CD1c-positive myeloid dendritic cell (primary cell): Measurements from ENCODE around the gene CCNY.
"Not testable (repeated sequence)": the region's sequence is repeated elsewhere in the genome, so short reads cannot be mapped to it uniquely, and the experiment has no call there.

Experiments
- DNase-seq: peaks from one replicate; pipeline ENCODE4 v3.0.0-alpha.2; 2016; ENCODE audit errors: extremely low spot score

CCNY gene

DNA sequence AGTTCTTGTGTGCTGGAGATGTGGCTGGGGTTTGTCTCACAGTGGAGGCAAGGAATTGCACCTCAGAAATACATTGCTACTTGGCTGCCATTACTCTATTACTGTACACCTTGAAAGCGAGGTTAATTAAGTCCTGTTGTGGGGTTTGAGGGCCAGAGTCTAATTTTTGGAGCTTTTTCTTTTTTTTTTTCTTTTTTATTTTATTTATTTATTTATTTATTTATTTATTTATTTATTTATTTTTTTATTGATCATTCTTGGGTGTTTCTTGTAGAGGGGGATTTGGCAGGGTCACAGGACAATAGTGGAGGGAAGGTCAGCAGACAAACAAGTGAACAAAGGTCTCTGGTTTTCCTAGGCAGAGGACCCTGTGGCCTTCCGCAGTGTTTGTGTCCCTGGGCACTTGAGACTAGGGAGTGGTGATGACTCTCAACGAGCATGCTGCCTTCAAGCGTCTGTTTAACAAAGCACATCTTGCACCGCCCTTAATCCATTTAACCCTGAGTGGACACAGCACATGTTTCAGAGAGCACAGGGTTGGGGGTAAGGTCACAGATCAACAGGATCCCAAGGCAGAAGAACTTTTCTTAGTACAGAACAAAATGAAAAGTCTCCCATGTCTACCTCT is 69.8 kb downstream of the CCNY start:
- not testable (repeated sequence) for DNase-seq

DNA sequence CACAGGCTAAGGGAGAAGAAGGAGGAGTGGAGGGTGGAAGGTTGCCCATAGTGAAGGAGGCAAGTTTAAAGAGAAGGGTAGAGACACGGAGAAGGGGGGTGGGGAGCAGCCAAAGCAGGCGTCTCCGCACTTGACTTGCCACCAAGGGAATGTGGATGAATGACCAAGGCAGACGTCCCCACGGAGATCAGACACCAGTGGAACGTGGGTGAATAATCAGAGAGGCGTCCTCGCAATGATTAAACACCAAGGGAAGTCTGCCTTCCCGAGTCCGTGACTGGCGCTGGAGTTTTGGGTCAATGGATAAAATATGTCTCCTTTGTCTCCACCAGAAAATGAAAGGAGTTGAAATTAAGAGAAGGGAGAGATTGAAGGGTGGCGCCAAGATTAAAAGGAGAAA is 71.4 kb downstream of the CCNY start:
- DNase-seq, result not testable (repeated sequence)

DNA sequence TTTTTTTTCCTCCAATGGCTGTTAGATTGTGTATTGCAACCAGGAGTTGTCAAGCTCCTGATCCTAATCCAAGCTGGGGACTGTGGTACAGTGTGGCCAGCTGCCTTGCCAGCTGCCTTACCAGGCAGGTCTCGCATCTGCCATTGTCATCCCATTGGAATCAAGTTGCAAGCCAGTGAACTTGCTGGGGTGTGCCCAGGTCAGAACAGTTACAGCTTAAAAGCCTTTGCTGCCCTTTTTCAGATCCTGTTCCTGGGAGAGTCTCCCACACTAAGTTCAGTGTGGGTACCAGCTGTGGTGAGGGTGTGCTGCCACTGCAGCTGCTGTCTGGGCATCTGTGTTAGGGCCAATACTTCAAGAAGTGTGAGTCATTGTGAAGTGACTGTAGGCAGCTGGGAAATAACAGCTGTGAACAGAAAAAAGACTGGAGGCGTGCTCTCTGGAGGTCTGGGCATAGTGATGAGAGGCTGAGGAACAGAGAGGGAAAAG is 72.8 kb downstream of the CCNY start:
- peak; percentile 81 for DNase-seq

DNA sequence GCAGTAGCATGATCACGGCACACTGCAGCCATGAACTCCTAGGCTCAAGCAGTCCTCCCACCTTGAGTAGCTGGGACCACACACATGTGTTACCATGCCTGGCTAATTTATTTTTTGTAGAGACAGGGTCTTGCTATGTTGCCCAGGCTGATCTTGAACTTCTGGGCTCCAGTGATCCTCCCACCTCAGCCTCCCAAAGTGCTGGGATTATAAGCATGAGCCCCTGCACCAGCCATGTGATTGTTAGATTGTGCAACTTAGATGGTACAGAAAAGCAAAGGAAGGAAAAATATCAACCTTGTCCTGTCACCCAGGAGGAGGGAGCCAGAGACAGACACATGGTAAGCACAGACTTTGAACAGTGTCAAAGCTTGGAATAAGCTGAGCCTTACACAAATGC is 73.5 kb downstream of the CCNY start:
- no peak for DNase-seq

DNA sequence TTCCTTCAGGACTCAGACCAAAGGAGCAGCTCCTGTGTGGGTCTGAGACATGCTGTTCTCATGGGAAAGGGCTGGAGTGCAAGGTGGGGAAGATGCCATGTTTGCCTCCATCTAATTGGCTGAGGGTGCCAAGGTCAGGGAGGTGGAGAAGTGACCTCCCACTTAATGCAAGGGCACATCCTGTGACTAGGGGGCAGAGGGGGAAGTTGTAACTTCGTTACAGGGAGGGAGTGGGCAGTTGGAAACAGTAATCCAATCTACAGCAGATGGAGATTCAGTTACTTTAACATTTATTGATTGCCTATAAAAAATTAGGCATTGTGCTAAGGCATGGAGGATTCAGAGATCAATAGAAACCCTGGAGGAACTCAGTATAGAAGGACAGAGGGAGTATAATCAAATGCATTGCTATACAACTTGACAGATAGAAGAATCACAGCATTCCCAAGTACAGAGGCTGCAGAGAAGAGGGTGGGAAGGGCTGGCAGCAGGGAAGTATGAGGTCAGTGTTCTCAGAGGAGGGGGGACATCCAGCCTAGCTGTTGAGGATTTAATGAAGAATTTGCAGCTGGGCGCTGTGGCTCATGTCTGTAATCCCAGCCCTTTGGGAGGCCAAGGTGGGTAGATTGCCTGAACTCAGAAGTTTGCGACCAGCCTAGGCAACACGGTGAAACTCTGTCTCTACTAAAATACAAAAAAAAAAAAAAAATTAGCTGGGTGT is 75.9 kb downstream of the CCNY start:
- DNase-seq, result peak; percentile 48

DNA sequence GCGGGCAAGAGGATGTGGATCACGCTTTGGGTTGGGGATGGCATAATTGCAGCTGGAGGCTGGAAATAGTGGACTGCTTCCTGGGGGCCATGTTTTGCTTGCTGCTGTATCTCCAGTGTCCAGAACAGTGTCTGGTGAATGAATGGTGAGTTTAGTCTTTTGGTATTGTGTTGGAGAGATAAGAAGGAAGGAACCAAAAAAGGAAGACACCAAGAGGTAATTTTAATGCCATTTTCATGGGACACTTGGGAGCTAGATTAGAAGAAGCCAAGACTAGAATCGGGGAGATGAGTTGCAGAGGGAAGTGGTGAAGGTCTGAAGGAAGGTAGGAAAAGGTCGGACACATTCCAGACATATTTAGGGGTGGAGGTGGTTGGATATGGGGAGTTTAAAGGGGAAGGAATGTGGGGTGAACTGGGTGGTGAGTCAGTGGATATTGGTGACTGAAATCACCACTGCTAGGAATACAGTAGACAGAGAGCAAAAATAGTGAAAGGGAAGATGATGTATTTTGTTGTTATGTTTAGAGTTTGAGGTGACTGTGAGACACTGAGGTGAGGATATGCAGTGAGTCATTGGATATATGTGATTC is 76.7 kb downstream of the CCNY start:
- no peak for DNase-seq

DNA sequence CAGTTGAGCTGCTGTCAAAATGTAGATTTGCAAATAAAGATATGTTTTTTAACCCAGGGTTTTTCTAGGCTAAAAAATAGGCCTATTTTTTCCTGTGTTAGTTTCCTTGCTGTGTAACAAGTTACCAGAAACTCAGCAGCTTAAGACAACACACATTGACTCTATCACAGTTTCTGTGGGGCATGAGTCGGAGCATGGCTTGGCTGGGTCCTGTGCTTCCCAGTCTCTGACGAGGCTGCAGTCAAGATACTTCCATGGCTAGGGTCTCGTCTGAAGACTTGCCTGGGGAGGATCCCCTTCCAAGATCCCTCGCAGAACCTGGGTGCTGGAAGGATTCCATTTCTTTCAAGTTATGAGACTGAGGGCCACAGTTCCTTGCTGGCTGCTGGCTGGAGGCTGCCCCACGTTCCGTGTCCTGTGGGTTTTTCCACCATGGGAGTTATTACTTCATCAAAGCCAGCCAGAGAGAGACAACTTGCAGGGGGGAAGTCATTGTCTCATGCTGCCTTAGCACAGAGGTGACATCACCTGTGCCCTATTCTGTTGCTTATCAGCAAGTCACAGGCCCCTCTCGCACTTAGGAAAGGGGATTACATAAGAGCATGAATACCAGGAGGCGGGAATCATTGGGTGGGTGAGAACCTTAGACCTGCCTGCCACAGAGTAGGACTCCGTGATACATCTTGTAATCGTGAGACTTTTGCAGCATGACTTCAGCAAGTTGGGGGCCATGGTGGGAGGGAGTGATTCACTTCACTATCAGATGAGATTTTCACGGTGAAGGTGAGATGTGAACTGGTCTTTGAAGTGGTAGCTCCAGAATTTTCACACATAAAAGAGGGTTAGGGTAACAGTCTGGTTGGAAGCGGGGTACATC is 77.9 kb downstream of the CCNY start:
- DNase-seq, result peak; percentile 41

DNA sequence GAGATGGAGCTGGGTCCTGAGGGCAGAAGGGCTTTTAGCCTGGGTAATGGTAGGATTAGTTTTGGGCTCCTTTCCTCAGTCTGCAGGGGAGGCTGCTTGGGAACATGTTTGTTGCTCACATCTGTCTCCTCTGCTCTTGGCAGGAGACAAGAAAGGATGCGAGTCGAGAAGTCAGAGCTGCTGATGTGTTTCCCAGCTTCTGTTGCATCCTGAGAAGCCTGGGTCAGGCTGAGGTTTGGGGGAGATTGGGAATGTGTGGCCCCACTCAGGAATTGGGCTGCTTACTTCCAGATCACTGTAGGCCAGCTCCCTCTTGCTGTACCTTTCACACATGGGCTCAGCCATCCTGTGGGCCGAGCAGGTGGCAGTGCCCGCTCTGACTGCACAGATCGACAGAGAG is 79.2 kb downstream of the CCNY start:
- DNase-seq, result no peak

DNA sequence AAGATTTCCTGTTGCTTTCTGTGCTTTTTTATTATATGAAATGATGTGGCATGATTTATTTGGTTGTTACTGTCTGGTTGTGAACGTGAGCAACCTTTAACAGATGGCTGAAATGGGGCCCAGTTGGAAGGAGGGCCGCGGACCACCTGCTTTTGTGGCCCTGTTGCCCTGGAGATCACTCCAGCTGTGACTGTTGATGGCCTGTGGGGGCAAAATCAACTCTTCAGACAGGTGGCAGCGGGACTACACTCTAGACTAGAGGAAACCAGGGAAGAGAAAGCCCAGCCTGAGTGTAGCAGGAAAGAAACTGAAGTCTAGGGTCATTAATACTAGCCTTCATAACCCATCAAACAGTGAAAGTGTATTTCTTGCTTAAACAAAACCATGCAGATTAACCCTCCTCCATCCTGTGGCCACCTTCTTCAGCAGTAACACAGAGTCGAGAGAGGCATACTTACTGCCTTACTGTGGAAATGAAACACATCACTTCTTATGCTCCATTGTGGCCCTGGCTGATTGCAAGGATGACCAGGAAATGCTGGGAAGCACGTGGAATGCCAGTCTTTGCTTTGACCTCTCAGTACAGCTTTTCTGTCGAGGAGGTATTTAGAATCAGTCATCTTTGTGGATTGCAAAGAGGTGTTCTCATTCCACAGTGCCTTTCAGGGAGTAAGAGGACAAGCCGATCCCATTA is 80.5 kb downstream of the CCNY start:
- no peak for DNase-seq

DNA sequence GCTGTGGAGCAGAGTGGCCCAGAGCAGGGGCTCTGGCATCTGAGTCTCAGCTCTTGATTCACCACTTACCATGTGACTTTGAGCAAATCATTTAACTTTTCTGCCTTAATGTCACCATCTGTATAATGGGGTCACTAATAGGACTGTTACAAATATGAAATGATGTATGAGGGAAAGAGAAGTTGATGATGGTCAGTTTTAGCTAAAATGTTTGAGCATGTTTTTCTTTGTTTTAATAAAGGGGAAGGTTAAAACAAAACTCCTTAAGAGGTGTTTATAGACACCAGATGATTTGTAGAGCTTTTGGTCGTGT is 81.0 kb downstream of the CCNY start:
- DNase-seq, result no peak

DNA sequence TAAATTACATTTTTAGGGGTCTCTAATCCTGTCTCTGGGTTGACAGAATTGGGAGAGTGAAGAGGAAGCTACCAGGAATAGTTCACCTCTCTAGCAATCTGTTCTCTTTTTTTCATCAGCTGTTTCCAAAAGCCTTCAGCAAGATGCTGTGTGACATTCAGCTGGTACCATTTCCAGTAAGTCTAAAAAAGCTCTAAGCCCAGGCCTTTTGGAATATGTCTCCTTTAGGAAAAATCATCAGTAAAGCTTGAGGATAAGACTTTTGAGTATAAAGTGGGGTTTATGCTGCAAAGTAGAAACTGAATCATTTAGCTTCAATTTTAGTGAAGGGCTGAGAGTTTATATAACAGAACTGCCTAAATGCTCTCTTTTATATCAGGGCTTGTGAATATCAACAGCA is 81.5 kb downstream of the CCNY start:
- DNase-seq, result no peak

DNA sequence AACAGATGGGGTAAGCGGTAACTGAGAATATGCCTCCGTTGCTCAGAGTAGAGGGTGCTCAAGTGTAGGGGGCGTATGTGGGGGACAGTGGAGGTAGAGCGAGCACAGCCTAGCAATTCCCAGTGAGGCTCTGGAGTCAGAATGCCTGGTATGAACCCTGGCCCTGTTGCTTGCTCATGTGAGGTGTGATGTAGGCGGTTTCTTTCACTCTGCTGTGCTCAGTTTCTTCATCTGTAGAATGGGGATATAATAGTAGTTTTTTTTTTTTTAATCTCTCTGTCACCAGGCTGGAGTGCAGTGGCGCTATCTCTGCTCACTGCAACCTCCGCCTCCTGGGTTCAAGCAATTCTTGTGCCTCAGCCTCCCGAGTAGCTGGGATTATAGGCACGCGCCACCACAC is 82.3 kb downstream of the CCNY start:
- not testable (repeated sequence) for DNase-seq

DNA sequence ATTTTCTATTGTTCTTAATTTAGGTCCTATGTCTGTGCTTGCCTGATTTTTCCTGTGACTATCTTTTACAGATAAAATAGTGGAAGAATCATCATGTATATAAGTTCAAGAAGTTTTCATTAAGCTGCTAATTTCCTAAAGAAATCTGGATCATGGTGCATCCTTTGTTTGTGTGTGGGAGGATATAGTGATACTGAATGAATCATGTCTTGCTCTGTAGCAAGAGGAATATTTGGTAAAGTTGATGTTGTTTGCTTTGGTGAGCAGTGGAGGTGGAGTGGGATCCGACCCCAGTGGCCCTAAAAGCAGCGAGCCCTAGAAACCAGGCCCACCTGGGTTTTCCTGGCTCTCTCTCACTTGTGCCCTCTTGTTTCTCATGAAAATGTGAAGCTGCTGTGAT is 83.7 kb downstream of the CCNY start:
- DNase-seq, result no peak

DNA sequence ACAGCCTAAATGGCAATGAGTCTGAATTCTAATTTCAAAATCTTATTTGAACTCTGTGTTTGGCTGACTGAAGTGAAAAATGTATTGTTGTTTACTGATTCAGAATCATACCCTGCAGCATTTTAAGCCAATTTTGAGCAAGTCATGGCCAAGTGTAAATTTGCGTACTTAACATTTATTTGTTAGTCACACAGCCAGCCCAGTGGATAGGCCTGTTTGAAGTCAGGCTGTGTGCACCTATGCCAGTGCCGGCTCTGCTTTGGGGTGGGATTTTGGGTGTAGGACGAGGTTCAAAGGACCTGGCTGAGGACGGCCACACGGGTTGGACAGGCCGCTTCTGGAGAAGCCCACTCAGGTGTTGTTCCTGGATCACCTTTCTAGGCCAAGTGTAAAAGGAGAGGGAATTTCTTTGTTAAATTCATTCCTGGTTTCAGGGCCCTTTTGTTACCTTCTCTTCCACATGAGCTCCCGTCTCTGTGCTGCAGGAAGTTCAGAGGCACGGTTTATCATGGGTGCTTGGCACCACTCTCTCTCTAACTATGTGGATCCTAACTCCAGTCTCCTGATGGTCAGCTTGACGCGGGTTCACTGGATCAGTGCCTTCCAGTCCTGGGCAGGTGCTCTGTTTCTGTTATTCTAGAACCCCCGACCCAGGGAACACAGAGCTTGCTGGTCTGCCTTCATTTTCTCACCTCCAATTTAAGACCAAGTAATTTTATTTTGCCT is 84.7 kb downstream of the CCNY start:
- DNase-seq, result no peak

DNA sequence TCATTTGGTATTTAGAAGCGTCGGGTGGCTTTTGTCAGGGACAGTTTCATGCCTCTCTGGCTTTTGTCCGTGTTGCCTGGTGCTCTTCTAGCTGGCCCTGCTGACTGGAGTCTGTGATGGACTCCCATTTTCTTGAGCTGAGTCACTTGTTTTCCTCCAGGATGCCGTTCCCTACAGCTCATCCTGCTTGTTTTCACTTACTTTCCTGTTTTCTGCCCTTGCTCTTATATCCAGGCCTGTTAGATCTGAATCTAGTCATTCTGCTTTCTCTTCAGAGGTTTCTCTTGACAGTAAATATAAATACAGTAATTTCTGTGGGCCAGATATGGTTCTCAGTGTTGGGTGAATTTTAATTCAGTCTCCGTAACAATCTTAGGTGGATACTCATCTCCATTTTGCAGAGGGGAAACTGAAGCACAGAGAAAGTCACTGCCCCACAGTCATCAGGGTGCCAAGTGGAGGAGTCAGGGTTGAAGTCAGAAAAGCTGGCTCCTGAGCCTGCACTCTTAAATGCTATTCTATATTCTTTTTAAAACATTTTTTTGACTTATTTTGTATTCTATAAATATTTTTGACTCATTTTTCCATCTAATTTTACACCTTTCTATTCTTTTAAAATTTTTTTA is 85.4 kb downstream of the CCNY start:
- no peak for DNase-seq

DNA sequence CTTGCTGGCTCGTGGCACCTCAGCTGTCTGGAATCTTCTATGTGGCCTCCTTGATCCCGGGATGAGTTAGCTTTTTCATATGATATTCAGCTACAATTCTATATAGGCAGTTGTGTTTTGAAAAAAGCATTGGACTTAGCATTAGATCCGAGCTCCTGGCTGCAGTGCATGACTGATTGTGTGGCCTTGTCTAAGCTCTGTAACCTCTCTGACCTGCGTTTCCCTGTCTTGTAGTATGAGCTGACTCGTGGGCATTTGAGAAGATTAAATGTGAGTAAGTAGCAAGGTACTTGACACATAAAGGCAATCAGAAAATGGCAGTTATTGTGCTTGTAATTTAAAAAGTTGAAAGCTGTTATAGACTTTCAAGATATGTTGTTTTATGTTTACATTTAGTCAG is 85.9 kb downstream of the CCNY start:
- no peak for DNase-seq

DNA sequence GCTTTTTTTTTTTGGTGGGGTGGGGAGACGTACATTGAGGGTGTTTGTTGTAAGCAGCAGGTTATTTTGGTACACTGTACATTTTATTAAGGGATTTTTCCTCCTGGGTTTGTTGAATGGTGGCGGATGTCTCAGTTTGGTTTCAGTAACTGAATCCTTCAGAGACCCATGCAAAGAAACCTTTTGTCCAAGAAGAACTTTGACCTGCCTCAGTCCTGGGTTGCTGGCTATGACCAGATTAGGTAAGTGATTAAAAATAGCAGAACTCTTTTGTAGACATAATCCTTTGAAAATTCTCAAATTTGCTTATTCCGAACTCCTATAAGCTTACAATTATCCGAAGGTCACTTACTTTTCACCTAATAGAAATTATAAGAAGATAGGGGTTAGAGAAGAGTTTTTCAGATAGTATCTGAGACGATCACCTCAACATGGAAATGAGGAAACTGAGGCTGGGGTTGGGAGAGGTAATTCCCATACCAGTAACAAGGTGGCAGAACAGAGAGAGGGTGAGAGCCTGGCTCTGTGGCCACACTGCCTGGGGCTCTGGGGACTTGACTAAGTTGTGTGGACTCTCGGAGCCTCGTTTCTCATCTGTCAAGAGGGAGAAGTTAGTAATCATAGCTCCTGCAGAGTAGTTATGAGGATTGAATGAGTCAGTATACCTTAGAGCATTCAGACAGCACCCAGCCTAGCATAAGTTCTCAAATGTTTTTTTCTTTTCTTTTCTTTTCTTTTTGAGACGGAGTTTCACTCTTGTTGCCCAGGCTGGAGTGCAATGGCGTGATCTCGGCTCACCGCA is 87.4 kb downstream of the CCNY start:
- DNase-seq, result no peak

DNA sequence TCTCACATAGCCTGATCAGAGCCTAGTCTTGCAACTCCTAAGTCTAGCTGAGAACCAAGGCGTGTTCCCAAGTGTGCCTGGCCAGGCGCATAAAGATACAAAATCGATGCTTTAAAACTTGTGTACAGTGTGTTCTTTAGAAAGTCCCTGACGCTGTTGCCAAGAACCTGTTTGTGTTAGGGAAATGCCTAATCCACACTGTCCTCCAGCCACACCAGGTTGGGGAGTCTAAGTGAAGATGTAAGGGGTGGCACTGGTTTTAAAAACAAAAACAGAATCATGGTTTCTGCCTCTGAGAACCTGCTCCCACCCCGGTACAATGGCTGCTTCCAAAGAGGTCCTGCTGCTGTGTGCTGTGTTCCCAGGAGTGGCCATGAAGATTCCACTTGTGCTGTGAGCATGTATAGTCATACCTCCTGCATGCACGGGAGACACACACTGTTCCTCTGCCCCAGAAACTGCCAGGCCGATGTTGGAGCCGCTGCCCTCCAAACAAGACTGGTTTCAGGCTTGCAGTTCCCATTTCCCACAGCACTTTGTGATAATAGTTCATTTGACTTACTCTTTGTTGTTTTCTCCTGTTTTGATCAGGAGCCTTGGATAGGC is 88.5 kb downstream of the CCNY start:
- no peak for DNase-seq

DNA sequence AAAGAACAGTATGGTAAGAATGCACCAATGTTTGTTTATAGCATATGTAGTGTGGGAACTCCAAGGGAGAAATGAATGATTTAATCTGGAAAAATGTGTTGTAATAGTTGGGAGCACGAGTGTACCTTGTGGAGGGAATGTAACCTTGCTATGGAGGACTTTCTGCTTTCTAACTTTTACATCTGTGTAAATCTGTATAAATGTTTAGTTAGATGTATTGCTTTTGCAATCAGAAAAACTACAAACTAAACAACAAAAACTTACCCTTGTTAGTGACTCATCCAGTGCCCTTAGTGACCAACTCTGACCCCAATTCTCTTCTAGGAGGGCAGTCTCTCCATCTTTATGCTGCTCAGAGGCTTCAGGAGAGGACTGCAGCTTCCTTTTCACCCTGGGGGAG is 89.3 kb downstream of the CCNY start:
- DNase-seq, result no peak
